ENCODE results near the gene KRTAP19-3.
"Not testable (repeated sequence)": the region's sequence is repeated elsewhere in the genome, so short reads cannot be mapped to it uniquely, and the experiment has no call there.

Gene KRTAP19-3

DNA sequence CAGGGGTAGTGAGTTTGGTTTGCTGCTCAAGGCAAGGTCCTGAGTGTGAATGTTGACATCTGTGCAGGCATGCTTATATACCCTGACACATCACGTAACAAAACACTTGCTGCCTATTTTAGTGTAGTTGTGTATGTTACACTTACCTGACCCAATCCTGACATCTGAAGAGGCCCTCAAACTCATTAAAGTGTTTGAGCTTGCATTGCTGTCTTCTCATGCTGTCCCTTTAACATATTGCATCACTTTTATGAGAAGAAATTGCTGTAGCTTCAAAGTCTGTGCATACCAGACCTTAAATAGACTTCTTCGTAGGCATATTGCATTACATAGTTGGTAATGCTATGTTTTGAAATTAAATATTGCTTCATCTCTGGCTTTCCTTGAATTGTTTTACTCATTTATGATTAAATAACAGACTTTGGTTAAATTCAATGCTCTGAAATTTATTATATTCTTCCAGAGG, at the start of gene KRTAP19-3:
KRTAP19-3 (minus strand) TSS at position 51 of the 466 bp plus-strand sequence. CDS start 56 bp downstream, outside the sequence.
- no peak within 1 kb of the TSS for H3K27ac ChIP-seq
- H3K4me3 ChIP-seq, result no peak within 1 kb of the TSS

DNA sequence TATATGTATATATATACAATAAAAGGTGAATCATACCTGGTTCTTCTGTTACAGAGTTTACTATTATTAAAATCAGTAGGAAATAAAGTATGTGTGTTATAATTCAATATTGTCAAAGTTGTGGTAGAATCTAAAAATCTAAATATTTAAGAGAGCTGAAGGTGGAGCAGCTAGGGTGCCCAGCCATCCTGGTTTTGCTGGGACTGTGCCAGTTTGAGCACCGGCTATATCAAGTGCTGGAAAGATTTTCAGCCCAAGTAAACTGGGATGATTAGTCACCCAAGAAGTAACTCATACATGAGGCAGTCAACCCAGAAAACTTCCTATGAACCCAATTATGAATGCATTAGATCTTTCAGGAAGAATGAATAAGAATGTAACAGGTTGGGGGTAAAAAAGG, 27.1 kb upstream of the KRTAP19-3 start:
- no peak overlapping the region for H3K4me3 ChIP-seq
- H3K27ac ChIP-seq, result no peak overlapping the region

DNA sequence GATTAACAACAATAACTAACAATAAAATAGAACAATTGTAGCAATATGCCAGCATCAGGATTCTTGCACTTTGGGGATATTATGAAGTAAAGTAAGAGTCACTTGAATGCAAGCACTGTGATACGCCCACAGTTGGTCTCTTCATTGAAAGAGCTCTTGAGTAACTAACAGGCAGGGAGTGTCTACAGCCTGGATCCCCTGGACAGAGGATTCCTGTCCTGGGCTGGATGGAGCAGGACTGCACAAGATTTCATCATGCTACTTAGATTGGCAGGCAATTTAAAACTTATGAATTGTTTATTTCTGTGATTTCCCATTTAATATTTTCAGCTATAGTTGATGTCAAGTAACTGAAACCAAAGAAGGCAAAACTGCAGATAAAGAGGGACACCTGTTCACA, 23.9 kb upstream of the KRTAP19-3 start:
- H3K27ac ChIP-seq, result no peak overlapping the region
- no peak overlapping the region for H3K4me3 ChIP-seq

GRCh38 chr21:30505621-30506205, 13.9 kb upstream of the KRTAP19-3 start:
- H3K27ac ChIP-seq, H3K4me3 ChIP-seq: not testable (repeated sequence)

- H3K27ac ChIP-seq, result no peak within 1 kb of the TSS
- no peak within 1 kb of the TSS for H3K4me3 ChIP-seq
Observed at GRCh38 chr21:30502041-30502440, 10.2 kb upstream of the KRTAP19-3 start, which contains the start of gene KRTAP19-5. KRTAP19-5 (minus strand) TSS chr21:30502141; CDS start chr21:30502090, 51 bp downstream.

GRCh38 chr21:30497065-30497464, 5.3 kb upstream of the KRTAP19-3 start, which contains the start of gene KRTAP19-4:
KRTAP19-4 (minus strand) TSS chr21:30497165; CDS start chr21:30497110, 55 bp downstream.
- Histone ChIP-seq H3K27ac (no peak within 1 kb of the TSS), H3K4me3 (no peak within 1 kb of the TSS)

DNA sequence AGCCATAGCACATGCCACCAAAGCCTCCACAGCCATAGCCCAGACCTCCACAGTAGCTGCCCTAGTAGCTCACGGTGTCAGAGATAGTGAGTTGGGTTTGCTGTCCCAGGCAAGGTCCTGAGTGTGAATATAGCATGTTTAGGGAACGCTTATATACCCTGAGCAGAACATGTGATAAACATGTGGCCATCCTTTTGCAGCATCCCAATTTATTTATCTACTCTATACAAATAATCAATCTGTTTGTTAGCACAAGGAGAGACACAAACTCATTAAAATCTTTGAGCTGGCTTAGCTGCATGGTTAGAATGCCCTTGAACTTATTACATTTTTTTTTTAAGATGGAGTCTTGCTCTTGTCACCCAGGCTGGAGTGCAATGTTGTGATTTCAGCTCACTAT, 4.5 kb downstream of the KRTAP19-3 start, which contains the start of gene KRTAP19-2:
KRTAP19-2 (minus strand) TSS at position 101 of the 400 bp plus-strand sequence; CDS start at position 13, 88 bp downstream.
- no peak within 1 kb of the TSS for H3K27ac ChIP-seq
- no peak within 1 kb of the TSS for H3K4me3 ChIP-seq

DNA sequence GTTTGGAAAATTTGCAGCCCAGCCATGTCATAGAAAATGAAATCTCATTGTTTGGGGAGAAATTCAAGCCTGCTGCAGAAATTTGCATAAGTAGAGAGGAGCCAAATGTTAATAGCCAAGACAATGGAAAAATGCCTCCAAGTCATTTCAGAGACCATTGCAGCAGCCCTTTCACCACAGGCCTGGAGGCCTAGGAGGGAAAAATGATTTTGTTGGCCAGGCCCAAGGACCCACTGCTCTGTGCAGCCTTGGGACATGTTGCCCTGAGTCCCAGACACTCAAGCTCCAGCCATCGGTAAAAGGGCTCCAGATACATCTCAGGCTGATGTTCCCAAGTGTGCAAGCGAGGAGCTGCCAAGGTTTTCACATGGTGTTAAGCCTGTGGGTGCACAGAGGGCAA, 5.6 kb downstream of the KRTAP19-3 start:
- no peak overlapping the region for H3K4me3 ChIP-seq
- no peak overlapping the region for H3K27ac ChIP-seq

- Histone ChIP-seq H3K4me3 (no peak overlapping the region), H3K27ac (no peak overlapping the region)
Observed at GRCh38 chr21:30482130-30482529, 9.7 kb downstream of the KRTAP19-3 start.

- Histone ChIP-seq H3K4me3 (no peak within 1 kb of the TSS), H3K27ac (no peak within 1 kb of the TSS)
Observed at GRCh38 chr21:30480145-30480544, 11.7 kb downstream of the KRTAP19-3 start, which contains the start of gene KRTAP19-1. KRTAP19-1 (minus strand) TSS chr21:30480367; CDS start chr21:30480317, 50 bp downstream.

DNA sequence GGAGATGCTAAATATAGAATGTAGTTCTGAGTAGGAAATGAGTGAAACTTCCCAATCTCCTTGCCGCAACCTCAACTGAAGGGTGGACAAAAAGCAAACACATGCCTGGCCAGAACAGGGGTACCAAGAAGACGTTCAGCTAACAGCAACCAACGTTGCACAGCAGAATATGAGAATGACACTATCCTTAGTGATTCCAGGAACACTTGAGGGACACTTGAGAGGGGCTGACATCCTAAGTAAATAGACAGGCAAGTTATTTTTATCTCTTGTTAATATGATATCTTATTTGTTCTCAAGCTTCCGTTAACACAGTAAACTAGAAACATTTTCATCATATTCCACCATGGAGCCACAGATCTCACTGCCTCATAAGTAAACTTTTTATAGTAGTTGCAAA, 12.6 kb downstream of the KRTAP19-3 start:
- Histone ChIP-seq H3K4me3 (no peak overlapping the region), H3K27ac (no peak overlapping the region)

DNA sequence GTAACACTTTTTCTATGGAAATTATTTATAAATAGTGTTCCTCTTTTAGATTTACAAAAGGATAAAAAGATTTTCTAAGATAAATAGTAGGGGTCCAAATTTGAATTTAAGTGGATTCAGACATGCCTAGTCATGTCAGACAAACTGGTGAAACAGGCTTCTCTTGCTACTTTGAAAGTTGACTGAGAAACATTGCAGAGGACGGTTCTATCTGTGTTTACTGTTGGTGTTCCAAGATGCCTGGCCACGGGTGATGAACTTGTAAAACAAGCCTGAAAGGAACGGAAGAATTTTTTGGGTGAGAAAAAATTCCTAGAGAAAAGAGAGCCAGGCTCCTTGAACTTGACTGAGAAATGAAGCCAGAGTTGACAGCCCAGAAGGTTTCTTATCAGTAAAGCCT, 13.8 kb downstream of the KRTAP19-3 start:
- no peak overlapping the region for H3K27ac ChIP-seq
- no peak overlapping the region for H3K4me3 ChIP-seq

DNA sequence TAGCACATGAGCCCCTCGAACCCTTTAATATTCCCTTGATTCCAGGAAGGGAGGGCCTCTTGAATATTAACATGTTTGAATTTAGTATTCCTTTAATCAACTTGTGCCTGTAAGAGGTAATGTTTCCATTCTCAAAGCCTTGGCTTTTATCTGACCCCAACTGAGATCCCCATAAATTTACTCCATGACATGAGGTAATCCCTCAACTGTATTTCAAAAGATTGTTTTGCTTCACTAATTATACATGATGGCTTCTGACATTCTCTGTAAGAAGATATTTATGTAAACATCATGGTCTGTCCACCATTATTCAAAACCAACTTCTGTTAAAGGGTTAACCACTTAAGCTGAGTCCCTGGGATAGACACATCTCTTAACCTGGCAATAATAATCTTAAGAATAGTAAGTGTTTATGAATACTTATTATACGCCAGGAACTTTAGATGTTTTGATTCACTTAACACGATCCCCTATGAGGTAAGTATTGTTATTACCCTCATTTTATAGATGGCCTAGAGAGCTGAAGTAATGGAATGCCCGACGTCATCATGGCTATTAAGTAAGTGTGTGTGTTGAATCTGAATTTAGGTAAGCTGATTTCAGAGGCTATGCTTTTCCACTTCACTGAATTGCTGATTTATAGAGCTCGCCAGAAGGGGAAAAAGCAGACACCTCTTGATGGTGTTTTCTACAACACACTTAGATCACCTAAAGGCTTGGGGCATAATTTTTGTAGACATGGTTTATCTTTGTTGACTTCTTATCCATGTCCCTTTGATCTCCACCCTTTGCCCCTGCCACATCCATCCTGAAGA, 22.7 kb downstream of the KRTAP19-3 start:
- H3K27ac ChIP-seq, result no peak overlapping the region

DNA sequence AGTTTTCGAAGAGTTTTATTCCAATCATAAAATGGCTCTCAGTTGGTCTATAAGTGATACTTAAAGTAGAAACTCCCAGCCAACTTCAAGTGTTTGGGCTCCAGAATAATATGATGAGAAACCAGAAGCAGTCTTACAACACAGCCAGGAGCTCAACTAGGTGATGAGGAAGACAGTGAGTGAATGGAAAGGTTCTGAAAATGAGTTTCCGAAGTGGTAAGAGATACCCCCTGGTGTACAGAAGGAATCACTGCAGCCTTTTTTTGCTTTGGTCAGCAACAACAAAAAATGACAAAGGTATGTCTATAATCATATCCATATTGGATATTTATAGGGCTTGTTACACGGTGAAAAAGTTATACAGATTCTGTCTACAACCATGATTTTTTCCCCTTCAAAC, 28.1 kb downstream of the KRTAP19-3 start:
- no peak overlapping the region for H3K27ac ChIP-seq
- no peak overlapping the region for H3K4me3 ChIP-seq

More for the DNA sequence above, 22.7 kb downstream of the KRTAP19-3 start:
- H3K4me3 ChIP-seq, result no peak overlapping the region

- no peak overlapping the region for H3K27ac ChIP-seq
Observed at GRCh38 chr21:30448514-30448913, 43.3 kb downstream of the KRTAP19-3 start.

GRCh38 chr21:30447056-30447455, 44.8 kb downstream of the KRTAP19-3 start:
- H3K4me3 ChIP-seq, result no peak overlapping the region
- no peak overlapping the region for H3K27ac ChIP-seq

More at GRCh38 chr21:30448514-30448913, 43.3 kb downstream of the KRTAP19-3 start:
- no peak overlapping the region for H3K4me3 ChIP-seq

GRCh38 chr21:30444204-30444603, 47.6 kb downstream of the KRTAP19-3 start:
- no peak overlapping the region for H3K4me3 ChIP-seq
- no peak overlapping the region for H3K27ac ChIP-seq

- H3K4me3 ChIP-seq, result no peak overlapping the region
- H3K27ac ChIP-seq, result no peak overlapping the region
Observed at GRCh38 chr21:30443226-30443625, 48.6 kb downstream of the KRTAP19-3 start.
